H9 (cell line): ENCODE measurements around the gene TTC9. TPM values are rescaled to one million over a fixed set of nuclear protein-coding genes. Genes with fewer than 3 reads are reported as not detected.

Source experiments
- DNase-seq: peaks from one replicate; pipeline ENCODE4 v3.0.0-alpha.2; 2017
- H2AFZ ChIP-seq: one replicate; pipeline ENCODE4 v1.6.1; 2013; ENCODE audit warnings: mild to moderate bottlenecking, low read length, control low read depth, moderate library complexity
- H2AK5ac ChIP-seq: 2 replicates; pipeline ENCODE4 v1.6.1; 2013; ENCODE audit warnings: low read length, control low read depth, mixed read lengths; ENCODE audit not compliant: insufficient read length
- H2BK120ac ChIP-seq: one replicate; pipeline ENCODE4 v1.6.1; 2013; ENCODE audit warnings: low read depth, mild to moderate bottlenecking, low read length, control low read depth, inconsistent platforms; ENCODE audit not compliant: poor library complexity, severe bottlenecking
- H2BK12ac ChIP-seq: 2 replicates; pipeline ENCODE4 v1.6.1; 2013; ENCODE audit warnings: low read length, control low read depth, mixed read lengths, low read depth; ENCODE audit not compliant: insufficient read length
- H2BK15ac ChIP-seq: 2 replicates; pipeline ENCODE4 v1.6.1; 2013; ENCODE audit warnings: low read depth, low read length, control low read depth
- H2BK20ac ChIP-seq: one replicate; pipeline ENCODE4 v1.6.1; 2013; ENCODE audit warnings: low read depth, mild to moderate bottlenecking, low read length, control low read depth, inconsistent platforms; ENCODE audit not compliant: poor library complexity, severe bottlenecking
- H2BK5ac ChIP-seq: 2 replicates; pipeline ENCODE4 v1.6.1; 2013; ENCODE audit warnings: low read length, control low read depth, mixed read lengths; ENCODE audit not compliant: insufficient read length
- H3K14ac ChIP-seq: 2 replicates; pipeline ENCODE4 v1.6.1; 2013; ENCODE audit warnings: low read length, control low read depth; ENCODE audit not compliant: insufficient read depth
- H3K18ac ChIP-seq: 2 replicates; pipeline ENCODE4 v1.6.1; 2013; ENCODE audit warnings: low read depth, mild to moderate bottlenecking, mixed read lengths, low read length, control low read depth; ENCODE audit not compliant: insufficient read length
- H3K23ac ChIP-seq: 2 replicates; pipeline ENCODE4 v1.6.1; 2013; ENCODE audit warnings: low read length, control low read depth, mixed read lengths, low read depth; ENCODE audit not compliant: insufficient read length
- H3K23me2 ChIP-seq: 2 replicates; pipeline ENCODE4 v1.6.1; 2013; ENCODE audit warnings: low read depth, mild to moderate bottlenecking, mixed read lengths, low read length, control low read depth; ENCODE audit not compliant: insufficient read length, poor library complexity, severe bottlenecking
- H3K27ac ChIP-seq: 2 replicates; pipeline ENCODE4 v1.5.1; 2013; ENCODE audit warnings: low read length, control low read depth, mixed read lengths, low read depth; ENCODE audit not compliant: insufficient read length
- H3K27me3 ChIP-seq: 2 replicates; pipeline ENCODE4 v1.6.1; 2013; ENCODE audit warnings: low read length, control low read depth, inconsistent platforms; ENCODE audit not compliant: insufficient read depth
- H3K4ac ChIP-seq: 2 replicates; pipeline ENCODE4 v1.6.1; 2013; ENCODE audit warnings: low read depth, mild to moderate bottlenecking, control low read depth, inconsistent platforms, low read length, moderate library complexity
- H3K4me1 ChIP-seq: 2 replicates; pipeline ENCODE4 v1.6.1; 2013; ENCODE audit warnings: low read length, control low read depth, inconsistent platforms; ENCODE audit not compliant: insufficient read depth
- H3K4me2 ChIP-seq: 2 replicates; pipeline ENCODE4 v1.6.1; 2013; ENCODE audit warnings: low read length, control low read depth, mixed read lengths; ENCODE audit not compliant: insufficient read length, insufficient read depth
- H3K56ac ChIP-seq: 2 replicates; pipeline ENCODE4 v1.6.1; 2013; ENCODE audit warnings: low read depth, mild to moderate bottlenecking, mixed read lengths, low read length, control low read depth; ENCODE audit not compliant: insufficient read length
- H3K79me1 ChIP-seq: 2 replicates; pipeline ENCODE4 v1.6.1; 2013; ENCODE audit warnings: low read depth, mild to moderate bottlenecking, moderate library complexity, low read length, control low read depth, inconsistent platforms; ENCODE audit not compliant: insufficient read depth, poor library complexity, severe bottlenecking
- H3K79me2 ChIP-seq: 2 replicates; pipeline ENCODE4 v1.6.1; 2013; ENCODE audit warnings: low read length, control low read depth, inconsistent platforms; ENCODE audit not compliant: insufficient read depth
- H3K9ac ChIP-seq: 2 replicates; pipeline ENCODE4 v1.6.1; 2013; ENCODE audit warnings: low read length, control low read depth, mixed read lengths; ENCODE audit not compliant: insufficient read length; ENCODE audit errors: extremely low read depth
- H3K9me3 ChIP-seq: one replicate; pipeline ENCODE4 v1.6.1; 2013; ENCODE audit warnings: low read depth, low read length, inconsistent platforms; ENCODE audit not compliant: control insufficient read depth
- H3T11ph ChIP-seq: one replicate; pipeline ENCODE4 v1.6.1; 2013; ENCODE audit warnings: mild to moderate bottlenecking, low read length, control low read depth, inconsistent platforms
- H4K20me1 ChIP-seq: one replicate; pipeline ENCODE4 v1.6.1; 2013; ENCODE audit not compliant: control insufficient read depth, insufficient read length, insufficient read depth
- H4K5ac ChIP-seq: 2 replicates; pipeline ENCODE4 v1.6.1; 2013; ENCODE audit warnings: low read depth, mild to moderate bottlenecking, mixed read lengths, low read length, control low read depth; ENCODE audit not compliant: insufficient read length
- H4K8ac ChIP-seq: replicated peaks from 2 replicates; pipeline ENCODE4 v1.6.1; 2013; ENCODE audit warnings: low read length, control low read depth, mixed read lengths, low read depth; ENCODE audit not compliant: insufficient read length
- H4K91ac ChIP-seq: 2 replicates; pipeline ENCODE4 v1.6.1; 2013; ENCODE audit warnings: low read depth, mild to moderate bottlenecking, moderate library complexity, mixed read lengths, low read length, control low read depth; ENCODE audit not compliant: insufficient read length
- H3K27ac Mint-ChIP-seq, 3 experiments: 2 replicates in 2 of 3; 3 replicates in 1 of 3; pipeline ENCODE4 v1.8.0; 2020 to 2021; ENCODE audit warnings: mixed read lengths in 3 of 3, mild to moderate bottlenecking in 1 of 3, moderate library complexity in 1 of 3
- H3K27me3 Mint-ChIP-seq: 2 replicates; pipeline ENCODE4 v1.8.0; 2021; ENCODE audit warnings: low read depth, mild to moderate bottlenecking, moderate library complexity, mixed read lengths
- H3K36me3 Mint-ChIP-seq, 3 experiments: 2 replicates in 2 of 3; 3 replicates in 1 of 3; pipeline ENCODE4 v1.8.0; 2020 to 2021; ENCODE audit warnings: low read depth in 3 of 3, mixed read lengths in 3 of 3; ENCODE audit not compliant: insufficient read depth in 1 of 3
- H3K4me1 Mint-ChIP-seq, 2 experiments: 2 replicates each; pipeline ENCODE4 v1.8.0; 2020; ENCODE audit warnings: mixed read lengths in 2 of 2
- H3K4me3 Mint-ChIP-seq, 2 experiments: 2 replicates in 1 of 2; 3 replicates in 1 of 2; pipeline ENCODE4 v1.8.0; 2020 to 2021; ENCODE audit warnings: mild to moderate bottlenecking in 2 of 2, mixed read lengths in 2 of 2, moderate library complexity in 1 of 2
- H3K9me3 Mint-ChIP-seq, 2 experiments: 2 replicates in 1 of 2; 3 replicates in 1 of 2; pipeline ENCODE4 v1.8.0; 2020; ENCODE audit warnings: mild to moderate bottlenecking in 2 of 2, mixed read lengths in 2 of 2, moderate library complexity in 1 of 2
- CTCF ChIP-seq: fragments of 200-600 bp; sonication (generic); conservative IDR thresholded peaks from 3 replicates; pipeline ENCODE4 v1.8.0; 2021; ENCODE audit warnings: antibody characterized with exemption, mild to moderate bottlenecking
- WGBS: extraction: QIAGEN DNeasy Blood & Tissue Kit; methylation state at CpG from one replicate; pipeline ENCODE4 v1.1.7; 2013; ENCODE audit warnings: missing lambda C conversion rate, low lambda C conversion rate, mixed read lengths; ENCODE audit not compliant: insufficient read length; ENCODE audit errors: extremely low coverage; 5-methylcytosine and 5-hydroxymethylcytosine counted together
- total RNA-seq: library from RNA; stranded (reverse); gene quantifications from 2 replicates; pipeline ENCODE4 v1.2.1, GENCODE V29; 2021

The TTC9 gene
- total RNA-seq, 1 experiment from 2014 or later = 17.4 TPM

GRCh38 chr14:70718383-70719118, 76.8 kb downstream of the TTC9 start:
- Histone ChIP-seq H4K8ac (no peak overlapping the region), H2AFZ (no peak overlapping the region), H3K79me2 (no peaks in the 10 kb centered on the region), H2BK12ac (no peak overlapping the region), H3K9ac (no peak overlapping the region), H2BK20ac (no peak overlapping the region), H4K91ac (no peak overlapping the region), H2BK15ac (no peak overlapping the region), H3K4me2 (no peak overlapping the region), H2BK5ac (no peak overlapping the region), H2AK5ac (no peak overlapping the region), H3K23me2 (no peaks in the 10 kb centered on the region), H3K18ac (no peak overlapping the region), H3K14ac (no peak overlapping the region), H3T11ph (no peak overlapping the region), H3K27ac (no peak overlapping the region), H3K9me3 (no peaks in the 10 kb centered on the region), H4K20me1 (no peaks in the 10 kb centered on the region), H3K79me1 (no peaks in the 10 kb centered on the region), H4K5ac (no peak overlapping the region), H3K4me1 (no peaks in the 10 kb centered on the region; the same call in 1 of the 2 replicates), H3K56ac (no peak overlapping the region), H3K27me3 (no peaks in the 10 kb centered on the region), H3K23ac (no peak overlapping the region), H2BK120ac (no peak overlapping the region), H3K4ac (no peak overlapping the region)
- peaks cover 26% of the 10 kb centered on the region in 2 experiments for H3K4me1 Mint-ChIP-seq
- DNase-seq = no peak
- no peak for TF ChIP-seq CTCF
- H3K27me3 Mint-ChIP-seq = no peaks in the 10 kb centered on the region
- peak overlapping the region in 1 of 3 experiments; percentile 21; a peak in 1 of 7 replicates for H3K27ac Mint-ChIP-seq
- H3K36me3 Mint-ChIP-seq = peaks cover 0 to 5% (median 0%) of the 10 kb centered on the region in 3 experiments; a peak in 1 of 7 replicates
- H3K9me3 Mint-ChIP-seq = 0 out of 5 replicates have a peak, but pooled peaks cover 0 to 4% of the 10 kb centered on the region in 2 experiments
- H3K4me3 Mint-ChIP-seq = no peak overlapping the region
- no CpG with 5 or more reads among the region's 8 CpGs for WGBS
